Measurements from ENCODE around the gene VPS37D.

DNA sequence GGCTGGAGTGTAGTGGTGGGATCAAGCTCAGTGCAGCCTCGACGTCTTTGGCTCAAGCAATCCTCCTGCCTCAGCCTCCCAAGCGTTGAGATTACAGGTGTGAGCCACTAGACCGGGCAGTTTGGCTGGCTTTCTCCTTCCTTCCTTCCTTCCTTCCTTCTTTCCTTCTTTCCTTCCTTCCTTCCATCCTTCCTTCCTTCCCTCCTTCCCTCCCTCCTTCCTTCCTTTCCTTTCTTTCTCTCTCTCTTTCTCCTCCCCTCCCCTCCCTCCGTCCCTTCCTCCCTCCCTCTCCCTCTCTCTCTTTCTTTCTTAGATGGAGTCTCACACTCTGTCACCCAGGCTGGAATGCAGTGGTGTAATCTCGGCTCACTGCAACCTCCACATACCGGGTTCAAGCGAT, 7.6 kb upstream of the VPS37D start:
- TF ChIP-seq, protein P1, sequence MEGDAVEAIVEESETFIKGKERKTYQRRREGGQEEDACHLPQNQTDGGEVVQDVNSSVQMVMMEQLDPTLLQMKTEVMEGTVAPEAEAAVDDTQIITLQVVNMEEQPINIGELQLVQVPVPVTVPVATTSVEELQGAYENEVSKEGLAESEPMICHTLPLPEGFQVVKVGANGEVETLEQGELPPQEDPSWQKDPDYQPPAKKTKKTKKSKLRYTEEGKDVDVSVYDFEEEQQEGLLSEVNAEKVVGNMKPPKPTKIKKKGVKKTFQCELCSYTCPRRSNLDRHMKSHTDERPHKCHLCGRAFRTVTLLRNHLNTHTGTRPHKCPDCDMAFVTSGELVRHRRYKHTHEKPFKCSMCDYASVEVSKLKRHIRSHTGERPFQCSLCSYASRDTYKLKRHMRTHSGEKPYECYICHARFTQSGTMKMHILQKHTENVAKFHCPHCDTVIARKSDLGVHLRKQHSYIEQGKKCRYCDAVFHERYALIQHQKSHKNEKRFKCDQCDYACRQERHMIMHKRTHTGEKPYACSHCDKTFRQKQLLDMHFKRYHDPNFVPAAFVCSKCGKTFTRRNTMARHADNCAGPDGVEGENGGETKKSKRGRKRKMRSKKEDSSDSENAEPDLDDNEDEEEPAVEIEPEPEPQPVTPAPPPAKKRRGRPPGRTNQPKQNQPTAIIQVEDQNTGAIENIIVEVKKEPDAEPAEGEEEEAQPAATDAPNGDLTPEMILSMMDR (IDR thresholded peaks at IDR 0.05), result no peak
- no peak for TF ChIP-seq POLR2A (IDR thresholded peaks at IDR 0.05)
